Prostate gland (tissue), 2 donors: Measurements from ENCODE around the gene HLA-DPB1. TPM values are rescaled to one million over a fixed set of nuclear protein-coding genes. Genes with fewer than 3 reads are reported as not detected.

Experiments used
- DNase-seq: peaks from one replicate; pipeline ENCODE4 v3.0.0-alpha.2; 2019; ENCODE audit warnings: low spot score
- H3K27ac ChIP-seq, 2 donors: fragments of 200-600 bp; sonication (generic); 2 replicates each; pipeline ENCODE4 v1.5.1; 2017 to 2019
- H3K27me3 ChIP-seq: fragments of 200-600 bp; sonication (generic); replicated peaks from 2 replicates; pipeline ENCODE4 v1.5.1; 2019; ENCODE audit not compliant: insufficient read depth
- H3K36me3 ChIP-seq, 2 donors: fragments of 200-600 bp; sonication (generic); 1 replicate in 1 of 2; 2 replicates in 1 of 2; pipeline versions ENCODE4 v1.5.1 to v1.8.1; 2017 to 2019
- H3K4me1 ChIP-seq: fragments of 200-600 bp; sonication (generic); replicated peaks from 2 replicates; pipeline ENCODE4 v1.5.1; 2019
- H3K4me3 ChIP-seq, 2 donors: fragments of 200-600 bp; sonication (generic); 2 replicates each; pipeline ENCODE4 v1.5.1; 2017 to 2019
- H3K9me3 ChIP-seq: fragments of 200-600 bp; sonication (generic); 2 replicates; pipeline ENCODE4 v1.5.1; 2017
- POLR2A ChIP-seq: fragments of 450-650 bp; IDR thresholded peaks from one replicate; pipeline ENCODE4 v1.6.1; 2016; ENCODE audit warnings: antibody characterized with exemption, mild to moderate bottlenecking
- POLR2AphosphoS5 ChIP-seq: sonication (generic); formaldehyde crosslinking; IDR thresholded peaks from one replicate; pipeline ENCODE4 v1.6.1; 2017; ENCODE audit warnings: antibody characterized with exemption
- WGBS: methylation state at CpG from one replicate; pipeline ENCODE4 v1.1.5; 2018; 5-methylcytosine and 5-hydroxymethylcytosine counted together
- intact Hi-C: fragments of 100-400 bp; cut with DNase I; formaldehyde crosslinking; loops from one replicate; pipeline ENCODE4 v1.14.2; 2022
- total RNA-seq, 2 donors: library from RNA; depleted of rRNA; stranded (reverse); fragments of >200 nt; gene quantifications; one replicate each; pipeline ENCODE4 v1.1.0, GENCODE V29; 2016
- TF ChIP-seq, protein P1 (sequence below), 4 experiments: fragments of 200-600 bp in 2 of 4; fragments of 450-650 bp in 2 of 4; sonication (generic) in 2 of 4; IDR thresholded peaks; 1 replicate in 3 of 4; 2 replicates in 1 of 4; pipeline ENCODE4 v1.5.1; 2016 to 2019; ENCODE audit warnings: antibody characterized with exemption in 4 of 4, mild to moderate bottlenecking in 2 of 4, moderate library complexity in 2 of 4

Gene HLA-DPB1
- total RNA-seq, 2 donors from 2014 or later, result 51.6 to 57.5 TPM

DNA sequence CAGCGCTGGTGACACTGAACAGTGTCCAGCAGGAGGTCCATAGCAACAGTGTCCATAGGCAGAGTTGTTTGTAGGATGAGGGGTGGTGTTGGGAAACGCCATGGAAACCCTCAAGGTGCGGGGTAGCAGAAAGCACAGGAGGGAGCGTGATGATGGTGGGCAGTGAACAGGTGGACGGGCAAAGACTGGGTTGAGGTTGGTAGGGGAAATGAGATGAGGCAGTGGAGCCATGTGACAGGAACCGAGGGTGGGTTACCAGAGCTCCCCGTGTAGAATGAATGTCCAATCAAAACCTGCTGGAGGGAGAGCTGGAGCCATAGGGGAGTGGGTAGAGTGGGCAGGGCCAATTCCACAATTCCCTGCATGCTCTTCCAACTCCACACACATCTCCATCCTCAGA lies 38.0 kb downstream of the HLA-DPB1 start:
- intact Hi-C loops, result no loop called here
- H3K4me1 ChIP-seq, result no peaks in the 10 kb centered on the region
- no peak overlapping the region for H3K27ac ChIP-seq
- 67% methylated on average over 7 of the region's 7 CpGs for WGBS
- H3K4me3 ChIP-seq, result no peak overlapping the region
- TF ChIP-seq POLR2A (no peak), POLR2AphosphoS5 (no peak)
- TF ChIP-seq, protein P1, sequence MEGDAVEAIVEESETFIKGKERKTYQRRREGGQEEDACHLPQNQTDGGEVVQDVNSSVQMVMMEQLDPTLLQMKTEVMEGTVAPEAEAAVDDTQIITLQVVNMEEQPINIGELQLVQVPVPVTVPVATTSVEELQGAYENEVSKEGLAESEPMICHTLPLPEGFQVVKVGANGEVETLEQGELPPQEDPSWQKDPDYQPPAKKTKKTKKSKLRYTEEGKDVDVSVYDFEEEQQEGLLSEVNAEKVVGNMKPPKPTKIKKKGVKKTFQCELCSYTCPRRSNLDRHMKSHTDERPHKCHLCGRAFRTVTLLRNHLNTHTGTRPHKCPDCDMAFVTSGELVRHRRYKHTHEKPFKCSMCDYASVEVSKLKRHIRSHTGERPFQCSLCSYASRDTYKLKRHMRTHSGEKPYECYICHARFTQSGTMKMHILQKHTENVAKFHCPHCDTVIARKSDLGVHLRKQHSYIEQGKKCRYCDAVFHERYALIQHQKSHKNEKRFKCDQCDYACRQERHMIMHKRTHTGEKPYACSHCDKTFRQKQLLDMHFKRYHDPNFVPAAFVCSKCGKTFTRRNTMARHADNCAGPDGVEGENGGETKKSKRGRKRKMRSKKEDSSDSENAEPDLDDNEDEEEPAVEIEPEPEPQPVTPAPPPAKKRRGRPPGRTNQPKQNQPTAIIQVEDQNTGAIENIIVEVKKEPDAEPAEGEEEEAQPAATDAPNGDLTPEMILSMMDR (IDR thresholded peaks at IDR 0.05), result no peak
- H3K27me3 ChIP-seq, result peaks cover 8% of the 10 kb centered on the region
- H3K36me3 ChIP-seq, result no peaks in the 10 kb centered on the region
- H3K9me3 ChIP-seq, result no peaks in the 10 kb centered on the region
- DNase-seq, result no peak

- no peak overlapping the region for H3K4me3 ChIP-seq
- H3K4me1 ChIP-seq, result no peaks in the 10 kb centered on the region
- intact Hi-C loops, result no loop called here
- no peaks in the 10 kb centered on the region for H3K36me3 ChIP-seq
- H3K27me3 ChIP-seq, result peaks cover 8% of the 10 kb centered on the region
- no peak overlapping the region for H3K27ac ChIP-seq
- no peaks in the 10 kb centered on the region for H3K9me3 ChIP-seq
- TF ChIP-seq POLR2A (no peak), POLR2AphosphoS5 (no peak)
- TF ChIP-seq, protein P1 (IDR thresholded peaks at IDR 0.05), result no peak
- DNase-seq, result no peak
These were observed 38.6 kb downstream of the HLA-DPB1 start for GRCh38 chr6:33114406-33114805.

- Histone ChIP-seq H3K36me3 (no peaks in the 10 kb centered on the region), H3K4me1 (no peaks in the 10 kb centered on the region), H3K4me3 (no peak overlapping the region), H3K27ac (no peak overlapping the region), H3K27me3 (peaks cover 8% of the 10 kb centered on the region), H3K9me3 (no peaks in the 10 kb centered on the region)
- TF ChIP-seq POLR2A, result no peak
- no peak for TF ChIP-seq POLR2AphosphoS5
- TF ChIP-seq, protein P1 (IDR thresholded peaks at IDR 0.05), result no peak
- no peak for DNase-seq
- WGBS, result 16% methylated on average over 6 of the region's 6 CpGs
- intact Hi-C loops, result no loop called here
These were observed 40.6 kb downstream of the HLA-DPB1 start for GRCh38 chr6:33116417-33116816.

GRCh38 chr6:33116841-33117711 lies 41.3 kb downstream of the HLA-DPB1 start:
- no peak overlapping the region for H3K27ac ChIP-seq
- intact Hi-C loops, result no loop called here
- H3K4me3 ChIP-seq, result no peak overlapping the region
- no peaks in the 10 kb centered on the region for H3K4me1 ChIP-seq
- peaks cover 8% of the 10 kb centered on the region for H3K27me3 ChIP-seq
- TF ChIP-seq, protein P1 (IDR thresholded peaks at IDR 0.05), result no peak
- TF ChIP-seq POLR2AphosphoS5, result no peak
- TF ChIP-seq POLR2A, result no peak
- no peak for DNase-seq
- no peaks in the 10 kb centered on the region for H3K36me3 ChIP-seq
- H3K9me3 ChIP-seq, result no peaks in the 10 kb centered on the region
- 12% methylated on average over 32 of the region's 32 CpGs for WGBS

- H3K27me3 ChIP-seq, result peaks cover 8% of the 10 kb centered on the region
- no peak overlapping the region for H3K27ac ChIP-seq
- intact Hi-C loops, result no loop called here
- 23% methylated on average over 9 of the region's 9 CpGs for WGBS
- TF ChIP-seq, protein P1 (IDR thresholded peaks at IDR 0.05), result no peak
- TF ChIP-seq POLR2AphosphoS5 (no peak), POLR2A (no peak)
- no peaks in the 10 kb centered on the region for H3K36me3 ChIP-seq
- no peaks in the 10 kb centered on the region for H3K9me3 ChIP-seq
- DNase-seq, result no peak
- no peak overlapping the region for H3K4me3 ChIP-seq
- no peaks in the 10 kb centered on the region for H3K4me1 ChIP-seq
These were observed 42.1 kb downstream of the HLA-DPB1 start for GRCh38 chr6:33117811-33118277.
